OCI-LY1 (cell line): ENCODE data around the gene TCF7.
A peak's percentile ranks its signal among the peaks of the same experiment; 100 is the strongest.

ENCODE experiments used
- H2AFZ ChIP-seq: fragments of 200-600 bp; sonication (generic), shearing (Covaris generic); 2 replicates; pipeline ENCODE4 v1.6.0; 2014; ENCODE audit warnings: antibody characterized with exemption, mild to moderate bottlenecking, low read length
- H3F3A ChIP-seq: fragments of 200-600 bp; sonication (generic), shearing (Covaris generic); 2 replicates; pipeline ENCODE4 v1.6.0; 2014; ENCODE audit warnings: mild to moderate bottlenecking, antibody characterized with exemption, low read length, moderate library complexity; ENCODE audit not compliant: insufficient read depth
- H3K27ac ChIP-seq: fragments of 200-600 bp; sonication (generic); 2 replicates; pipeline ENCODE4 v1.5.1; 2014; ENCODE audit warnings: low read length, mixed run types, mild to moderate bottlenecking, low read depth; ENCODE audit not compliant: poor library complexity, severe bottlenecking
- H3K27me3 ChIP-seq: fragments of 200-600 bp; sonication (generic); 2 replicates; pipeline ENCODE4 v1.6.0; 2014; ENCODE audit warnings: antibody characterized with exemption, mild to moderate bottlenecking, low read length, moderate library complexity; ENCODE audit not compliant: insufficient read depth
- H3K36me3 ChIP-seq: fragments of 200-600 bp; sonication (generic); 2 replicates; pipeline ENCODE4 v1.6.1; 2014; ENCODE audit warnings: mild to moderate bottlenecking, antibody characterized with exemption, low read length, moderate library complexity, mixed read lengths; ENCODE audit not compliant: insufficient read depth
- H3K4me1 ChIP-seq: fragments of 200-600 bp; sonication (generic); 2 replicates; pipeline ENCODE4 v1.5.1; 2014; ENCODE audit warnings: mild to moderate bottlenecking, low read length, moderate library complexity; ENCODE audit not compliant: insufficient read depth, severe bottlenecking
- H3K4me2 ChIP-seq: fragments of 200-600 bp; sonication (generic), shearing (Covaris generic); 2 replicates; pipeline ENCODE4 v1.6.1; 2014; ENCODE audit warnings: low read length
- H3K4me3 ChIP-seq: fragments of 200-600 bp; sonication (generic); 2 replicates; pipeline ENCODE4 v1.5.1; 2014; ENCODE audit warnings: low read length, low read depth, mild to moderate bottlenecking, mixed read lengths; ENCODE audit not compliant: poor library complexity, severe bottlenecking
- H3K79me2 ChIP-seq: fragments of 200-600 bp; shearing (Covaris generic); 2 replicates; pipeline ENCODE4 v1.6.1; 2016; ENCODE audit warnings: mixed run types, low read length, mixed read lengths; ENCODE audit not compliant: insufficient read depth
- H3K9ac ChIP-seq: fragments of 200-600 bp; sonication (generic), shearing (Covaris generic); 2 replicates; pipeline ENCODE4 v1.6.1; 2014; ENCODE audit warnings: mild to moderate bottlenecking, low read length, mixed read lengths
- H3K9me2 ChIP-seq: fragments of 200-600 bp; sonication (generic), shearing (Covaris generic); 2 replicates; pipeline ENCODE4 v1.6.1; 2014; ENCODE audit warnings: low read depth, mild to moderate bottlenecking, low read length, mixed read lengths
- H3K9me3 ChIP-seq: fragments of 200-600 bp; shearing (Covaris generic); 2 replicates; pipeline ENCODE4 v1.6.1; 2014; ENCODE audit warnings: low read length, mixed read lengths
- H4K20me1 ChIP-seq: fragments of 200-600 bp; sonication (generic), shearing (Covaris generic); 2 replicates; pipeline ENCODE4 v1.6.0; 2016; ENCODE audit warnings: mild to moderate bottlenecking, low read length; ENCODE audit not compliant: insufficient read depth
- EZH2 ChIP-seq: fragments of 200-600 bp; sonication (generic), shearing (Covaris generic); IDR thresholded peaks from 2 replicates; pipeline ENCODE4 v1.8.0; 2017; ENCODE audit warnings: borderline replicate concordance, mixed run types, mild to moderate bottlenecking, antibody characterized with exemption, low read length, moderate library complexity, mixed read lengths
- TF ChIP-seq, protein P1 (sequence below): fragments of 200-600 bp; sonication (generic), shearing (Covaris generic); IDR thresholded peaks from 2 replicates; pipeline ENCODE4 v1.5.1; 2017; ENCODE audit warnings: mild to moderate bottlenecking, antibody characterized with exemption, low read length, moderate library complexity, mixed read lengths

The TCF7 gene

DNA sequence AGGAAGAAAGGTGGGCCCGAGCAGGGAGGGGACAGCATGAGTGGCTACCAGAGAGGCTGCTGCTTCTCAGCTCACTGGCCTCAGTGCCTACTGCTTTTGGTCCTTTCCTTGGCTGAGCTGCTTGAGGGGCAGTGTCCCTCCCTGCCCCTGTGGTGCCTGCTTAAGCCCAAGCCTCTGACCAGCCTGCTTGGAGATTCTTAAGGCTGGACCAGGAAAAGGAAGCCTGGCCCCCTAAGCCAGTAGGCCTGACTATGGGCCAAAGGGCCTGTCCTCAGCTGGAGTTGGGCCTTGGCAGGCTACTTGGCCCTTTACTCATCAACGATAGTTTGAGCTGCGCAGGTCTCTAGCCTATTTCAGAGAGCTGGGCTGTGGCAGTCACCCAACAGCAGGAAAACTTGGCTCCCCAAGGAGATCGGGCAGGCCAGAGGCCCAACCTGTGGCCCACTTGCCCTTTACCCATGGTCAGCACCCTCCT lies 24.9 kb downstream of the TCF7 start:
- no peaks in the 10 kb centered on the region for H3K9me3 ChIP-seq
- TF ChIP-seq, protein P1, sequence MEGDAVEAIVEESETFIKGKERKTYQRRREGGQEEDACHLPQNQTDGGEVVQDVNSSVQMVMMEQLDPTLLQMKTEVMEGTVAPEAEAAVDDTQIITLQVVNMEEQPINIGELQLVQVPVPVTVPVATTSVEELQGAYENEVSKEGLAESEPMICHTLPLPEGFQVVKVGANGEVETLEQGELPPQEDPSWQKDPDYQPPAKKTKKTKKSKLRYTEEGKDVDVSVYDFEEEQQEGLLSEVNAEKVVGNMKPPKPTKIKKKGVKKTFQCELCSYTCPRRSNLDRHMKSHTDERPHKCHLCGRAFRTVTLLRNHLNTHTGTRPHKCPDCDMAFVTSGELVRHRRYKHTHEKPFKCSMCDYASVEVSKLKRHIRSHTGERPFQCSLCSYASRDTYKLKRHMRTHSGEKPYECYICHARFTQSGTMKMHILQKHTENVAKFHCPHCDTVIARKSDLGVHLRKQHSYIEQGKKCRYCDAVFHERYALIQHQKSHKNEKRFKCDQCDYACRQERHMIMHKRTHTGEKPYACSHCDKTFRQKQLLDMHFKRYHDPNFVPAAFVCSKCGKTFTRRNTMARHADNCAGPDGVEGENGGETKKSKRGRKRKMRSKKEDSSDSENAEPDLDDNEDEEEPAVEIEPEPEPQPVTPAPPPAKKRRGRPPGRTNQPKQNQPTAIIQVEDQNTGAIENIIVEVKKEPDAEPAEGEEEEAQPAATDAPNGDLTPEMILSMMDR, result no peak
- no peak for TF ChIP-seq EZH2
- H3K27ac ChIP-seq, result no peak overlapping the region
- H3K4me3 ChIP-seq, result no peak overlapping the region
- H3K79me2 ChIP-seq, result no peaks in the 10 kb centered on the region
- no peaks in the 10 kb centered on the region for H3F3A ChIP-seq
- H3K9me2 ChIP-seq, result no peaks in the 10 kb centered on the region
- H3K4me1 ChIP-seq, result no peaks in the 10 kb centered on the region
- H4K20me1 ChIP-seq, result no peaks in the 10 kb centered on the region
- no peak overlapping the region for H2AFZ ChIP-seq
- H3K36me3 ChIP-seq, result peaks cover 14% of the 10 kb centered on the region; the same call in 1 of the 2 replicates
- no peaks in the 10 kb centered on the region for H3K27me3 ChIP-seq
- no peak overlapping the region for H3K4me2 ChIP-seq
- H3K9ac ChIP-seq, result no peak overlapping the region

DNA sequence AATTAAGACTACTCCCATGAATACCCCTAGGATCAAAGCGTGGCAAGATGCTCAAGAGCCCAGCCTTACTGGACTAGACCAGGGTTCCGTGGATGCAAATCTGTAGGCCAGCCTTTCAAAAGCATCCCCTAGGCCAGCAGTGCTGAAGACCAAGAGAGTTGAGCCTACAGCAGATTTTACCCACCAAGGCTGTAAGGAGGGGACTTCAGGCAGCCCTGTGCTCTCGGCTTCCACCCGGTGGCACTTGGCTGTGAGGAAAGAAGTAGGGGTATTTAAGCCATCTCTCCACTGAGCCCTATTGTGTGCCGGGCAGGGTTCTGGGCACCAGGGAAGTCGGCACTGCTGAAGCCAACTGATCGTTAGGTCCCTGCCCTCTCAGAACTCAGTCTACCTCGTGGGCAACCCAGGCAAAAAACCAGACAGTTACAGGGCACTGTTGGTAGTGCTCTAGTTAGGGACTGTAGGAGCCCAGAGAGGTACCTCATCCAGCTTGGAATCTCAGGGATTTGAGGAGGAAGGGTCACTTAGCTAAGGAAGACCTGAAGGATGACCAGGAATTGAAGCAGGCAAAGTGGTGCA lies 25.5 kb downstream of the TCF7 start:
- no peaks in the 10 kb centered on the region for H3K9me3 ChIP-seq
- no peak overlapping the region for H3K27ac ChIP-seq
- no peaks in the 10 kb centered on the region for H3K9me2 ChIP-seq
- H3K36me3 ChIP-seq, result peaks cover 14% of the 10 kb centered on the region; the same call in 1 of the 2 replicates
- no peaks in the 10 kb centered on the region for H3K27me3 ChIP-seq
- TF ChIP-seq EZH2, result no peak
- TF ChIP-seq, protein P1, result no peak
- no peak overlapping the region for H3K9ac ChIP-seq
- H3K79me2 ChIP-seq, result no peaks in the 10 kb centered on the region
- no peaks in the 10 kb centered on the region for H3F3A ChIP-seq
- no peaks in the 10 kb centered on the region for H4K20me1 ChIP-seq
- no peak overlapping the region for H3K4me3 ChIP-seq
- no peaks in the 10 kb centered on the region for H3K4me1 ChIP-seq
- no peak overlapping the region for H2AFZ ChIP-seq
- H3K4me2 ChIP-seq, result no peak overlapping the region

DNA sequence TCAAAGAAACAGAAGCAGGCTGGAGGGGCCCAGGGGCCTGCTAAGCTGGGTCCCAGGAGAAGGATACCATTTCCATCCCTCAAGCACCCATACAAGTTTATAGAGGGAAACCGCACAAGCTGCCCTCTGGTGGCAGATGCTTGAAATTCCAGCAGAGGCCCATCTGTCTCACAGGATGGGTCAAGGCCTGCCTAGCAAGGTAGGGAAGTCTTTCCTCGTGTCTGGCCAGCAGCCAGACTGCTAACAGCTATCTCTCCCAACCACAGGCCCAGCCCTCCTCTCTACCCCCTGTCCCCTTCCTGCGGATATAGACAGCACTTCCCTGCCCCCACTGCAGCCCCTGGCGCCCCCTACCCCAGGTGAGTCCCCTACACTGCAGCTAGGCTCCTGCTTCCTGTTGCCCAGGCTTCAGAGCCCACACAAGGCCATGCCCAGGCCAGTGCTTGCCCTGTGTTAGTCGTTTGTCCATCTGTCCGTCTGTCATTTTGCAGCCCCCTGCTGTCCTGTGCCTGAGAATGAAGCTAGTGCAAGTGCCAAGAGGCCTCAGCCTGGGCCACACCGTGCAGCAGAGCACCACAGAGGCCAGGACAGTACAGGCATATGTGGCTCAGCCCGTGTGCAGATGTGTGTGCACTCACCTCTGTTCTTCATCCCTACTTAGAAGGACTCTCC lies 26.2 kb downstream of the TCF7 start:
- Histone ChIP-seq H3K9me2 (no peaks in the 10 kb centered on the region), H4K20me1 (no peaks in the 10 kb centered on the region), H3K4me1 (no peaks in the 10 kb centered on the region), H3K27me3 (no peaks in the 10 kb centered on the region), H3K27ac (no peak overlapping the region), H3K79me2 (no peaks in the 10 kb centered on the region), H3K36me3 (peaks cover 20% of the 10 kb centered on the region; the same call in 1 of the 2 replicates), H2AFZ (no peak overlapping the region), H3K9ac (no peak overlapping the region), H3K9me3 (no peaks in the 10 kb centered on the region), H3F3A (no peaks in the 10 kb centered on the region), H3K4me3 (no peak overlapping the region), H3K4me2 (no peak overlapping the region)
- TF ChIP-seq EZH2, result no peak
- TF ChIP-seq, protein P1, result peak; percentile 76
